ENCODE measurements around the gene MCEMP1. TPM values are rescaled to one million over a fixed set of nuclear protein-coding genes. Genes with fewer than 3 reads are reported as not detected.

The MCEMP1 gene
- total RNA-seq, 1 experiment from 2014 or later, result not detected

GRCh38 chr19:7662657-7663056 lies 14.2 kb upstream of the MCEMP1 start:
- ChIA-PET POLR2A (no interaction called here), CTCF (no interaction called here)
- in situ Hi-C loops (cut with HindIII; ENCODE audit: low pct_unique_long_range_greater_than_20kb, low sequenced_read_pairs), result no loop called here
- no peak overlapping the region for H3K4me3 ChIP-seq (ENCODE audit: low read depth in 2 of 2, low read length in 2 of 2)
- no peaks in the 10 kb centered on the region for H3K4me1 ChIP-seq (ENCODE audit: control insufficient read depth, insufficient read depth, low read length)
- no peak for TF ChIP-seq SIN3A (IDR thresholded peaks at IDR 0.05; ENCODE audit: borderline replicate concordance, insufficient read depth, low read depth, low read length)
- no peak for TF ChIP-seq REST (IDR thresholded peaks at IDR 0.05; ENCODE audit: insufficient read depth in 1 of 2, low read depth in 2 of 2, low read length in 1 of 2)
- no peak for TF ChIP-seq CTCF (IDR thresholded peaks at IDR 0.05)
- TF ChIP-seq POLR2AphosphoS5 (IDR thresholded peaks at IDR 0.05; ENCODE audit: low read depth, low read length), result no peak
- H3K9me3 ChIP-seq (ENCODE audit: control insufficient read depth, insufficient read depth, low read depth, low read length), result no peaks in the 10 kb centered on the region
- BruUV-seq (replicated peaks), result no TSS peak
- H3K27ac ChIP-seq (ENCODE audit: low read length), result no peak overlapping the region
- H3K27me3 ChIP-seq (ENCODE audit: control insufficient read depth, insufficient read depth, low read length), result no peaks in the 10 kb centered on the region
- intact Hi-C loops (cut with micrococcal nuclease; ENCODE audit: unreplicated experiment), result no loop called here
- ATAC-seq, result no peak
- H3K36me3 ChIP-seq (ENCODE audit: control insufficient read depth, insufficient read depth, low read length), result no peaks in the 10 kb centered on the region
- no peak for DNase-seq (ENCODE audit: low read depth, low spot score)

GRCh38 chr19:7663706-7664105 lies 13.2 kb upstream of the MCEMP1 start:
- Histone ChIP-seq H3K27ac (ENCODE audit: low read length) (no peak overlapping the region), H3K27me3 (ENCODE audit: control insufficient read depth, insufficient read depth, low read length) (no peaks in the 10 kb centered on the region), H3K36me3 (ENCODE audit: control insufficient read depth, insufficient read depth, low read length) (no peaks in the 10 kb centered on the region), H3K4me1 (ENCODE audit: control insufficient read depth, insufficient read depth, low read length) (no peaks in the 10 kb centered on the region), H3K4me3 (ENCODE audit: low read depth in 2 of 2, low read length in 2 of 2) (no peak overlapping the region), H3K9me3 (ENCODE audit: control insufficient read depth, insufficient read depth, low read depth, low read length) (no peaks in the 10 kb centered on the region)
- BruUV-seq (replicated peaks), result no TSS peak
- intact Hi-C loops (cut with micrococcal nuclease; ENCODE audit: unreplicated experiment) (no loop called here), in situ Hi-C loops (cut with HindIII; ENCODE audit: low pct_unique_long_range_greater_than_20kb, low sequenced_read_pairs) (no loop called here)
- no peak for ATAC-seq
- DNase-seq (ENCODE audit: low read depth, low spot score), result no peak
- ChIA-PET POLR2A (no interaction called here), CTCF (no interaction called here)
- TF ChIP-seq REST (IDR thresholded peaks at IDR 0.05; ENCODE audit: insufficient read depth in 1 of 2, low read depth in 2 of 2, low read length in 1 of 2) (no peak), SIN3A (IDR thresholded peaks at IDR 0.05; ENCODE audit: borderline replicate concordance, insufficient read depth, low read depth, low read length) (no peak), CTCF (IDR thresholded peaks at IDR 0.05) (no peak), TCF7L2 (IDR thresholded peaks at IDR 0.05; ENCODE audit: low read depth, low read length) (no peak), POLR2AphosphoS5 (IDR thresholded peaks at IDR 0.05; ENCODE audit: low read depth, low read length) (no peak)
